Measurements from ENCODE around the gene PSMC5.
"Not testable (repeated sequence)": the region's sequence is repeated elsewhere in the genome, so short reads cannot be mapped to it uniquely, and the experiment has no call there.

Gene PSMC5

GRCh38 chr17:63870292-63870665, 43.0 kb downstream of the PSMC5 start:
- H3K9ac ChIP-seq (ENCODE audit: low read length); H3K27ac ChIP-seq (ENCODE audit: low read depth, low read length); H3K4me3 ChIP-seq (ENCODE audit: low read length); H3K27me3 ChIP-seq (ENCODE audit: control insufficient read depth, insufficient read depth, low read length); H3K36me3 ChIP-seq (ENCODE audit: control insufficient read depth, insufficient read depth, low read length); H3K4me1 ChIP-seq (ENCODE audit: control insufficient read depth, insufficient read depth, low read length): not testable (repeated sequence)

GRCh38 chr17:63871646-63872365, 44.6 kb downstream of the PSMC5 start:
- H3K27me3 ChIP-seq (ENCODE audit: control insufficient read depth, insufficient read depth, low read length); H3K4me1 ChIP-seq (ENCODE audit: control insufficient read depth, insufficient read depth, low read length); H3K4me3 ChIP-seq (ENCODE audit: low read length); H3K36me3 ChIP-seq (ENCODE audit: control insufficient read depth, insufficient read depth, low read length); H3K27ac ChIP-seq (ENCODE audit: low read depth, low read length); H3K9ac ChIP-seq (ENCODE audit: low read length): not testable (repeated sequence)

GRCh38 chr17:63873577-63873976, 46.3 kb downstream of the PSMC5 start, which contains the start of gene CSH2:
Gene CSH2, minus strand, starts transcription at chr17:63873677. Its CDS starts 63 bp downstream, at chr17:63873614.
- H3K36me3 ChIP-seq (ENCODE audit: control insufficient read depth, insufficient read depth, low read length); H3K4me1 ChIP-seq (ENCODE audit: control insufficient read depth, insufficient read depth, low read length); H3K27ac ChIP-seq (ENCODE audit: low read depth, low read length); H3K9ac ChIP-seq (ENCODE audit: low read length); H3K27me3 ChIP-seq (ENCODE audit: control insufficient read depth, insufficient read depth, low read length); H3K4me3 ChIP-seq (ENCODE audit: low read length): not testable (repeated sequence)

GRCh38 chr17:63874061-63874626, 46.9 kb downstream of the PSMC5 start:
- not testable (repeated sequence) for H3K4me1 ChIP-seq (ENCODE audit: control insufficient read depth, insufficient read depth, low read length); H3K36me3 ChIP-seq (ENCODE audit: control insufficient read depth, insufficient read depth, low read length); H3K9ac ChIP-seq (ENCODE audit: low read length); H3K27ac ChIP-seq (ENCODE audit: low read depth, low read length); H3K4me3 ChIP-seq (ENCODE audit: low read length); H3K27me3 ChIP-seq (ENCODE audit: control insufficient read depth, insufficient read depth, low read length)

- not testable (repeated sequence) for H3K4me1 ChIP-seq (ENCODE audit: control insufficient read depth, insufficient read depth, low read length); H3K4me3 ChIP-seq (ENCODE audit: low read length); H3K36me3 ChIP-seq (ENCODE audit: control insufficient read depth, insufficient read depth, low read length); H3K9ac ChIP-seq (ENCODE audit: low read length); H3K27me3 ChIP-seq (ENCODE audit: control insufficient read depth, insufficient read depth, low read length); H3K27ac ChIP-seq (ENCODE audit: low read depth, low read length)
These were observed 47.5 kb downstream of the PSMC5 start for GRCh38 chr17:63874693-63875092.

- H3K4me1 ChIP-seq (ENCODE audit: control insufficient read depth, insufficient read depth, low read length); H3K9ac ChIP-seq (ENCODE audit: low read length); H3K27me3 ChIP-seq (ENCODE audit: control insufficient read depth, insufficient read depth, low read length); H3K4me3 ChIP-seq (ENCODE audit: low read length); H3K27ac ChIP-seq (ENCODE audit: low read depth, low read length); H3K36me3 ChIP-seq (ENCODE audit: control insufficient read depth, insufficient read depth, low read length): not testable (repeated sequence)
These were observed 51.2 kb downstream of the PSMC5 start for GRCh38 chr17:63878413-63878812.

- Histone ChIP-seq H3K9ac (ENCODE audit: low read length) (no peak overlapping the region), H3K36me3 (ENCODE audit: control insufficient read depth, insufficient read depth, low read length) (no peaks in the 10 kb centered on the region), H3K4me1 (ENCODE audit: control insufficient read depth, insufficient read depth, low read length) (no peaks in the 10 kb centered on the region), H3K27me3 (ENCODE audit: control insufficient read depth, insufficient read depth, low read length) (no peaks in the 10 kb centered on the region), H3K27ac (ENCODE audit: low read depth, low read length) (no peak overlapping the region), H3K4me3 (ENCODE audit: low read length) (no peak overlapping the region)
These were observed 53.5 kb downstream of the PSMC5 start for GRCh38 chr17:63880706-63881105.

- H3K27ac ChIP-seq (ENCODE audit: low read depth, low read length); H3K36me3 ChIP-seq (ENCODE audit: control insufficient read depth, insufficient read depth, low read length); H3K9ac ChIP-seq (ENCODE audit: low read length); H3K4me1 ChIP-seq (ENCODE audit: control insufficient read depth, insufficient read depth, low read length); H3K4me3 ChIP-seq (ENCODE audit: low read length); H3K27me3 ChIP-seq (ENCODE audit: control insufficient read depth, insufficient read depth, low read length): not testable (repeated sequence)
These were observed 54.1 kb downstream of the PSMC5 start for GRCh38 chr17:63881337-63881736.

All from rectal smooth muscle tissue (tissue), 1 donor.